Muscle layer of colon (tissue), 2 donors: ENCODE measurements around the gene ARL4C.
"Not testable (repeated sequence)": the region's sequence is repeated elsewhere in the genome, so short reads cannot be mapped to it uniquely, and the experiment has no call there.

Experiments
- H3K27ac ChIP-seq: one replicate; pipeline ENCODE4 v1.7.0; 2013; ENCODE audit warnings: low read depth, mild to moderate bottlenecking, low read length, moderate library complexity
- H3K27me3 ChIP-seq, 2 donors: one replicate each; pipeline ENCODE4 v1.7.0; 2013; ENCODE audit warnings: low read length in 2 of 2, mild to moderate bottlenecking in 2 of 2; ENCODE audit not compliant: insufficient read depth in 2 of 2, control insufficient read depth in 1 of 2
- H3K36me3 ChIP-seq: one replicate; pipeline ENCODE4 v1.7.0; 2013; ENCODE audit warnings: mild to moderate bottlenecking, low read length; ENCODE audit not compliant: insufficient read depth
- H3K4me1 ChIP-seq: one replicate; pipeline ENCODE4 v1.7.0; 2013; ENCODE audit warnings: mild to moderate bottlenecking, low read length; ENCODE audit not compliant: insufficient read depth
- H3K4me3 ChIP-seq, 2 donors: one replicate each; pipeline ENCODE4 v1.7.0; 2013; ENCODE audit warnings: low read length in 2 of 2, low read depth in 1 of 2, mild to moderate bottlenecking in 1 of 2, moderate library complexity in 1 of 2
- H3K9ac ChIP-seq: one replicate; pipeline ENCODE4 v1.7.0; 2013; ENCODE audit warnings: low read length
- H3K9me3 ChIP-seq: one replicate; pipeline ENCODE4 v1.7.0; 2013; ENCODE audit warnings: mild to moderate bottlenecking, low read length
- donor health status: abdominal sarcoma.
- donor health status: Adenocarcinoma of cecum.

The ARL4C gene

GRCh38 chr2:234467289-234467688, 29.6 kb downstream of the ARL4C start:
- Histone ChIP-seq H3K27ac (no peak overlapping the region), H3K4me3 (no peak overlapping the region)

GRCh38 chr2:234464291-234464645, 32.6 kb downstream of the ARL4C start:
- Histone ChIP-seq H3K9me3 (no peaks in the 10 kb centered on the region), H3K36me3 (no peaks in the 10 kb centered on the region), H3K9ac (no peak overlapping the region), H3K27ac (no peak overlapping the region), H3K4me1 (no peaks in the 10 kb centered on the region), H3K4me3 (no peak overlapping the region), H3K27me3 (no peaks in the 10 kb centered on the region)

More at GRCh38 chr2:234467289-234467688, 29.6 kb downstream of the ARL4C start:
- H3K4me1 ChIP-seq, result no peaks in the 10 kb centered on the region
- H3K9ac ChIP-seq, result no peak overlapping the region
- H3K36me3 ChIP-seq, result no peaks in the 10 kb centered on the region
- no peaks in the 10 kb centered on the region for H3K27me3 ChIP-seq
- H3K9me3 ChIP-seq, result no peaks in the 10 kb centered on the region

- no peaks in the 10 kb centered on the region for H3K9me3 ChIP-seq
- H3K4me3 ChIP-seq, result no peak overlapping the region
- no peaks in the 10 kb centered on the region for H3K36me3 ChIP-seq
- H3K4me1 ChIP-seq, result no peaks in the 10 kb centered on the region
- no peaks in the 10 kb centered on the region for H3K27me3 ChIP-seq
- no peak overlapping the region for H3K27ac ChIP-seq
- H3K9ac ChIP-seq, result no peak overlapping the region
Observed at GRCh38 chr2:234463626-234464290, 33.1 kb downstream of the ARL4C start.

- H3K4me1 ChIP-seq, result no peaks in the 10 kb centered on the region
- no peak overlapping the region for H3K4me3 ChIP-seq
- no peak overlapping the region for H3K27ac ChIP-seq
- no peak overlapping the region for H3K9ac ChIP-seq
- H3K27me3 ChIP-seq, result no peaks in the 10 kb centered on the region
- no peaks in the 10 kb centered on the region for H3K9me3 ChIP-seq
- no peaks in the 10 kb centered on the region for H3K36me3 ChIP-seq
Observed at GRCh38 chr2:234462218-234462992, 34.5 kb downstream of the ARL4C start.

GRCh38 chr2:234459401-234460009, 37.4 kb downstream of the ARL4C start:
- Histone ChIP-seq H3K4me3 (no peak overlapping the region), H3K36me3 (no peaks in the 10 kb centered on the region), H3K9ac (no peak overlapping the region), H3K9me3 (no peaks in the 10 kb centered on the region), H3K4me1 (no peaks in the 10 kb centered on the region), H3K27ac (no peak overlapping the region), H3K27me3 (no peaks in the 10 kb centered on the region)

GRCh38 chr2:234458466-234458865, 38.4 kb downstream of the ARL4C start:
- no peaks in the 10 kb centered on the region for H3K9me3 ChIP-seq
- no peaks in the 10 kb centered on the region for H3K27me3 ChIP-seq
- no peaks in the 10 kb centered on the region for H3K36me3 ChIP-seq
- no peak overlapping the region for H3K27ac ChIP-seq
- H3K4me3 ChIP-seq, result no peak overlapping the region
- H3K4me1 ChIP-seq, result no peaks in the 10 kb centered on the region
- H3K9ac ChIP-seq, result no peak overlapping the region

GRCh38 chr2:234457421-234457820, 39.5 kb downstream of the ARL4C start:
- Histone ChIP-seq H3K9ac (no peak overlapping the region), H3K27me3 (no peaks in the 10 kb centered on the region), H3K4me1 (no peaks in the 10 kb centered on the region), H3K4me3 (no peak overlapping the region), H3K9me3 (no peaks in the 10 kb centered on the region), H3K27ac (no peak overlapping the region), H3K36me3 (no peaks in the 10 kb centered on the region)

- H3K27ac ChIP-seq, H3K4me1 ChIP-seq, H3K4me3 ChIP-seq, H3K9me3 ChIP-seq, H3K27me3 ChIP-seq, H3K36me3 ChIP-seq, H3K9ac ChIP-seq: not testable (repeated sequence)
Observed at GRCh38 chr2:234455246-234455645, 41.6 kb downstream of the ARL4C start.

- Histone ChIP-seq H3K4me3 (no peak overlapping the region), H3K9ac (no peak overlapping the region), H3K27ac (no peak overlapping the region), H3K36me3 (no peaks in the 10 kb centered on the region), H3K27me3 (no peaks in the 10 kb centered on the region), H3K9me3 (no peaks in the 10 kb centered on the region), H3K4me1 (no peaks in the 10 kb centered on the region)
Observed at GRCh38 chr2:234454433-234454832, 42.4 kb downstream of the ARL4C start.

GRCh38 chr2:234453216-234453615, 43.7 kb downstream of the ARL4C start:
- Histone ChIP-seq H3K4me3 (no peak overlapping the region), H3K9ac (no peak overlapping the region), H3K27me3 (no peaks in the 10 kb centered on the region), H3K27ac (no peak overlapping the region), H3K36me3 (no peaks in the 10 kb centered on the region), H3K4me1 (no peaks in the 10 kb centered on the region), H3K9me3 (no peaks in the 10 kb centered on the region)

GRCh38 chr2:234451852-234452625, 44.8 kb downstream of the ARL4C start:
- no peak overlapping the region for H3K9ac ChIP-seq
- no peaks in the 10 kb centered on the region for H3K27me3 ChIP-seq
- H3K27ac ChIP-seq, result no peak overlapping the region
- H3K4me3 ChIP-seq, result no peak overlapping the region
- no peaks in the 10 kb centered on the region for H3K4me1 ChIP-seq
- H3K9me3 ChIP-seq, result no peaks in the 10 kb centered on the region
- no peaks in the 10 kb centered on the region for H3K36me3 ChIP-seq
